Activated effector memory CD4-positive, alpha-beta T cell treated with anti-CD3 and anti-CD28 coated beads, Interleukin-2, amount 50 U/mL, for 16 hours (primary cell): Measurements from ENCODE around the gene KIAA1755.
A peak's percentile ranks its signal among the peaks of the same experiment; 100 is the strongest.

Experiments used
- DNase-seq: peaks from one replicate; pipeline ENCODE4 v3.0.0-alpha.2; 2020

The KIAA1755 gene

DNA sequence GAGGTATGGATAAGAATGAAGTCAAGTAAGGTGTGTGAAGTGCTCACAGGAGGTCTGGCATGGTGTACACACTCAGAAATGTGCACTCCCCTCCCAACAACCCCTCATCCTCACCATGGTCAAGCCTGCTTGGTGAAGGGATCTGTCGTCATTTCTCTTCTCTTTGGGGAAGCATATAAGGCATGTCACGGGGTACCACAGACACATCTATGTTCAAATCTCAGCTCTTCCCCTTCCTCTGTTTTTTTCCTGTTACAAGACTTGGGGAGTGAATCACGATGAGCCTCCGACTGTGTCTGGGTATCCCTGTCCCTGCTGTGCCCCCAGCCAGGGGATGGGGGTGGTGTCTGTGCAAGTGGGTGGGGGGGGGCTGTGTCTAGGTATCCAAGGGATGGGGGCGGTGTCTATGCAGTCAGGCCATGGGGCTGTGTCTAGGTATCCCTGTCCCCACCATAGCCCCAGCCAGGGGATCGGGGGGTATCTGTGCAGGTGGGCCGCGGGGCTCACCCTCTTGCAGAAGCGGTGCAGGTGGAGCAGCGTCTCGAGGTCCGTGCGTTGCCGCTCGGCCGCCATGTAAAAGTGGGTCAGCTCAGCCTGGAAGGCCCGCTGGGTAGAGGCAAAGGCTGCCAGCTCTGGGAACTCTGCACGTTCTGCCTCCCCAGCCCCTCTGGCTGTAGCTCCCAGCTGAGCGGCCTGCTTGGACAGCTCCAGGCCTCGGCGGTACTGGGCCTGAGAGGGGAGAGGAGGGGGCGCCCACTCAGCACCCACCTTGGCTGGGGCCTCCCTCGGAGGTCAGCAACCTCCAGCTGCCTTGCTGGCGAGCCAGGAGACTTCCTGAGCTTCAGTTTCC lies 43.6 kb downstream of the KIAA1755 start:
- no peak for DNase-seq

DNA sequence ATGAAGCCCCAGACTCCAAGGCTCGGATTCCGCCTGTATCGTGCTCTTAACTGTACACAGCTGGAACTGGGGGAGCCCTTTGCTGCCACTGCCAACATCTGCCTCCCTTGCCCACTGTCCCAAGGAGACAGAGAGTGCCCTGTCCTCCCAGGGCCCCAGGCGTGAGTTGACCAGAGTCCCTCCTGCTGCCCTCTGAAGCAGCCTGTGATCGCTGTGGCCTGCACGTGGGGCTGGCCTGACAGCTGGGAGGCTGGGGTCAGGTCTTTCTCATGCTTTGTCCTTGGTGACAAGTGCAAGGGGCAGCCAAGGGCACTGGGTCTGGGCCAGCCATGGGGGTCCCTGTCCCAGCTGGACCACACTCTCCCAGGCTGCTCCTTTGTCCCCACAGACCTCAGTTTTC lies 44.3 kb downstream of the KIAA1755 start:
- no peak for DNase-seq

DNA sequence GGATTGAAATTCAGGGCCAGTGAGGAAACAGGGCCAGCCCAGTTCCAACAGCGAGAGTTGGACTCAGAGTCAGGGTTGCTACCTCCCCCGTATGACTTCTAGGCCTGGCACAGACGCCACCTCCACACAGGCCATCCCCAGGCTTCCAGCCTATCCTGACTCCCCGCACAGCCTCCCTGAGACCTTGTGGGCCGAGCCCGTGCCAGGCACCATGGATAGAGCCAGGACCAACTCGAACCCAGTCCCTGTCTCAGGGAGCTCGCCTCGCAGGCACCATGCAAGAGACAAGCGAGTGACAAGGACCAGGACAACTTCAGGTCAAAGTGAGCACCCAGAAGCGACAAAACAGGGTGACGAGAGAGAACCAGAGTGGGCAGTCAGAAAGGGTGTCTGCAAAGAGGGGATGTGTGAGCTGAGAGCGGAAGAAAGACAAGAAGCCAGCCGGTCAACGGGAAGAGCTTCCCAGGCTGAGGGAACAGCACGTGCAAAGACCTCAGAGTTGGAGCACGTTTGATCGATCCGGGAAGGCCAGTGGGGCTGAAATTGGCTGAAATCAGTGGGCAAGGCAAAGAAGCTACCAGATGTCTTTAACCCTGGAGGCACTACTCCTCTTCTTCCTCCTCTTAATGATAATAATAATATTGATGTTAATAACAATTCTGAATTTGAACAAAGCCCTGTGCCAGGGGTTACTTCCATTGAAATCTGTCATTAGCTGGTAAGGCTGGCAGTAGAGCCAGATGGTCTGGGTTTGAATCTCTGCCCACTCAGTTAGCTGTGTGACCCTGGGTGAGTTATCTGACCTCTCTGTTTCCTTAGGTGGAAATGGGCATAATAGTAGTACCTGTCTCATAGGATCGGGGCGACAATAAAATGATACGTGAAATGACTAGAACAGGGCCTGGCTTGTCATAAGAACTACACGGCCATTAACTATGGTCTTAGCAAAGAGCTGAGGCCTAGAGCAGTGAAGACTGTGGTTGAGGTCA lies 45.0 kb downstream of the KIAA1755 start:
- no peak for DNase-seq

DNA sequence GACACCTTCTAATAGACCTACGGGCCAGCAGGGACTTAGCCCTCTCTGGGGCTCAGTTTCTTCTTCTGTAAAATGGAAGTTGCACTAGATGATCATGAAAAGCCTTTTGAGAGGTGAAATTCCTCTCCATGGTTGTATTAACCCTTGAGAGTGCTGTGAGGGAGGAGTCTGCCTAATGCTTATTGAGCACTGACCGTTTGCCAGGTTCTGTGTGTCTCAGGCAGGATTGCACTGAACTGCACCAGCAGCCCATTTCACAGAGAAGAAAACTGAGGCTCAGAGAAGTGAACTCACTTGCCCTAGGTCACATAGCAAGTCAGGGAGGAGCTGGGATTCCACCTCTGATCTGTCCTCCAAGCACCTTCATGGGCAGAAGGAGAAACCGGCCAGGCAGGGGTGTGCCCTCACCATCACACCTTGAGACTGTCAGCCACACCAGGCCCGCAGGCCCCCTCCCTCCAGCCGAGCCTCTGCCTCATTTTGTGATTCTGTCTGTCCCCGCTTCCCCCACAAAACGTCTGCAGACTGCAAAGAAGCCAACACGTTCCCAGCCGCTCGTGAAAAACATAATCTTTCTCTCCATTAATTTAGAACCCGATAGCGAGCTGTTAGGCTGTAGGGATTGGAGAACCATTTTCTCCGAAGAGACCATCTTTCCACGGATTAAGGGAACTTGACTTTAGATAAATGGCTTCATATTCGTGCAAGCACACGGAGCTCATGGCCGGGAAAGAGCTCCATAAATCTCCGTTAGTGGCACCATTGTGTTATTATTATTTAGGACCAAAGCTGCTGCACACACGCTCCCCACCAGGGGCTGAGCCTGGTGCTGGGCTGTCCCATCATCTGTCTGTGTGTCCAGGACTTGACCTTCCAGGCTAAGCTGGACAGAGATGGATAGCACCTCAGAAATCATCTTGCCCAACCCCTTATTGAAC lies 46.0 kb downstream of the KIAA1755 start:
- DNase-seq = no peak

DNA sequence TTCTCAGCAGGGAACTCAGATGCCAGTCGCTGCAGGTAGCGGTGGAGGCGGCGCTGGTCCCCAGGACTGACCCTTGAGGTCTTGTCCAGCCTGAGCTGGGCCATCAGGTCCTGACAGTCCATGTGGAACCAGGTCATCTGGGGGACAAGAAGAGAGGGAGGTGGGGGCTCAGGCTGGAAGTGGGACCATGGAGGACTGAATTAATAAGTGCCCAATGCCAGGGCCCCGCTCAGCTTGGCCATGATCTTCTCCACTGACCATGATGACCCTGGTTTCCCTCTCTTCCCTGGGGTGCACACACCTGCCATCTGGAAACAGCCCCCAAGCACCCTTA lies 47.0 kb downstream of the KIAA1755 start:
- no peak for DNase-seq

DNA sequence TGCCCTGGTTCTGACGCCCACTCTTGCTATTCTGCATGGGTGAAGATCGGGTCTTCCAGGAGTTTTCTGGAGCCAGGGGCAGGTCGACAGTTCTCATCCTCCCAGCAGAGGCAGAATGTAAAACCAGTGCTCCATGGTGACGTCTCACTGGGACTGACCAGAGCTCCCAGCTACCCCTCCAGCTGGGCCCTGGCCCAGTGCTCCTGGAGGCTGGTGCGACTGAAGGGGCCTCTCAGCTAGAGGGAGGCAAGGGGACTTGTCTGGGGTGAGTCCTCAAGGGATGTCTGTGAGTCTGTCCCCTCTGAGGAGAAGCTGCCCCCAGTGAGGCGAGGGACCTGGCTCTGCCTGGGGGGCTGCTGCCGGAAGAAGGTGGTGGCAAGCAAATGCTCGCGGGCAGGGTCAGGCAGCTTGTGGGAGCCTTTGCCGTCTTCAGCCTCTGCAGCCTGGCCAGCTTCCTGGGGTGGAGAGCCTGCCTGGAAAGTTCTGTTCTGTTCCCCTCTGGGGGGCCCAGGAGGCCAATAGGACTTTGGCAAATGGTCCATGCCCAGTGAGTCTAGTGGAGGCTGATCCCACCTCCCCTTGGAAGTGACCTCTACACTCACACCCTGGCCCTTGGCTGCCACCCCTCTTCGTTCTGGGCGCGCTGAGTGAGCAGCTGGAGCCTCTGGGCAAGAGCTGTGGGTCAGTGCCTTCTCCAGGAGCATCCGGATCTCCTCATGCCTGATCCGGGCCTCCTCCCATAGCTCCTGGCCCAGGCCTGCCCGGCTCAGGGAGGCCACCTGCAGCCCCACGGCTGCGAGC lies 47.5 kb downstream of the KIAA1755 start:
- DNase-seq = no peak

DNA sequence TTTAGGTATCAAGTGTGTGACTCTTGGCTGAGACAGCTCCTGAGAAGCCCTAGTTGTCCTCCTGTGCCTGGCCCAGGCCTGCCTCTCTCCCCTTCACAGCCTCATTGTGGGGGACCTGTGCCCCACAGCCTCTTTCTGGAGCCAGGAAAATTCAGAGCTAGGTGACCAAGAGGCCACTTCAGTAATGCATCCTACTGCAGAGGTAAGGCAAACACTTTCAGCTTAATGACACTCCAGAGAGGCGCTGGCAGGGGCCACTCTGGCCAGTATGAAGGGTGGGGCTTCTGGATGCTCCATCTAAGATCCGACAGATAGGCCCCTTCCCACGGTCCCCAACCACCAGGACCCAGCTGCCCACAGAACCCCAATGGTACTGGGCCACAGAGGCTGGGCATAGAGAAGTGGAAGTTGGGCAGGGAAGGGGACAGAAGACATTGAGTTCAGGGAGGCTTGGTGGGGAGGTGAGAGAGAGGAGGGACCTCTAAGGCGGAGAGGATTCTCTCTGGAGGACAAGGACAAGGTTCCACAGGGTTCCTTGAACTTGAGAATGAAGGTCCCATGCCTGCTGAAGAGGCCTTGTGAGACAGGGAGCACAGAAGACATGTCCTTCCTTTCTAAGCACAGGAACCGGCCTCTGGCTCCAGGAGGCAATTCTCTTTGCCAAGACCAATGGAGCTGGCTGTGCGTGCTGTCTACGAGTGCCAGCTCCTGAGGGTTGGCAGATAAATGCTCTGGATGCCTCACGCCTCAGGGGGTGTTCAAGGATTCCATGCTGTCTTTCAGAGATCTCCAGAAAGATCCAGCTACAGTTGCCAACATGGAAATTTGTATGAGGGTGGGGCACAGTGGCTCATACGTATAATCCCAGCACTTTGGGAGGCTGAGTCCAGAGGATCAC lies 49.1 kb downstream of the KIAA1755 start:
- DNase-seq = no peak

DNA sequence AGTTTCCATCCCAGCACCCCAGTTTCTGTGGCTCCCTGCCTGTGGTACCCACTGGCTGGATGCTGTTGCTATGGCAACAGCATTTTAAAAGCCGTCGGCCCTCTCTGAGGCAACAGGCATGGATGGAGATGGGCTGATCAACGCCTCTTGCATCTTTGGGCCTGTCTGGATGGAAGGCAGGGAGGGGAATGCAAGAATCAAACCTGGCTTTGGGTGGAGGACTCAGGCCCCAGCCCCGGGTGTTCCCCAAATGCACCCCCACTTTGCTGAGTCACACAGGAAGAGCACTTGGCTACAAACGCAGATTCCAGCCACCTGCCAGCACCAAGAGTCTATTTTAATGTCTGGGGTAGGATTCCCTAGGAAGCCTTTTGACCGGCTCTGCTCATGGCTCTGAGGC lies 49.8 kb downstream of the KIAA1755 start:
- peak; percentile 51 for DNase-seq

DNA sequence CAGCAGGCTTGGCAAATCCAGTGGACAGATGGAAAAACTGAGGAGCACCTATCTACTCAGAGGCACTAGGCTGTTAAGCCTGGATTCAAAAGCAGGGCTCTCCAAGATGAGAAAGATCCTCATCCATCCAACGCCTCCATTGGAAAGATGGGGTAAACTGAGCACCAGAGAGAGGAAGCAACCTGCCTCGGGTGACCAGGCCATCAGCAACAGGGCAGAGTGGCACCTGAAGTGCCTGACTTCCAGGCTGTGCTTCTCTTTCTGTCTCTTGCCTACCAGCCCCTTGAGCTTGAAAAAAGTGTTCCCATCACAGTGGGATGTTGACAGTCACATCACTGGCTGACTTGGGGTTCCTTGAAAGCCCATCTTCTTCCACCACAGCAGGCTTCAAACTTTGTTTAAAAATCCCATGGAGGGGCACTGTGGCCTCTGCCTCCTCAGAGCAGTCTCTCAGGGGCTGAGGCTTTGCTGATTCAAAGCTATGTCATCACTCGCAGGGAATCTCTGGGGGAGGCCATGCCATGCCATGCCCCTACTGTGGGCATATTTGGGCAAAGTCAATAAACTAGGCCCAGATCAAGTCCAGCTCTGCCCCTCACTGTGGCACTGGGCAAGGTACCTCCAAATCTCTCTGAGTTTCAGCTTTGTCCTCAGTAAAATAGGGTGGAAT lies 50.7 kb downstream of the KIAA1755 start:
- peak; percentile 25 for DNase-seq

DNA sequence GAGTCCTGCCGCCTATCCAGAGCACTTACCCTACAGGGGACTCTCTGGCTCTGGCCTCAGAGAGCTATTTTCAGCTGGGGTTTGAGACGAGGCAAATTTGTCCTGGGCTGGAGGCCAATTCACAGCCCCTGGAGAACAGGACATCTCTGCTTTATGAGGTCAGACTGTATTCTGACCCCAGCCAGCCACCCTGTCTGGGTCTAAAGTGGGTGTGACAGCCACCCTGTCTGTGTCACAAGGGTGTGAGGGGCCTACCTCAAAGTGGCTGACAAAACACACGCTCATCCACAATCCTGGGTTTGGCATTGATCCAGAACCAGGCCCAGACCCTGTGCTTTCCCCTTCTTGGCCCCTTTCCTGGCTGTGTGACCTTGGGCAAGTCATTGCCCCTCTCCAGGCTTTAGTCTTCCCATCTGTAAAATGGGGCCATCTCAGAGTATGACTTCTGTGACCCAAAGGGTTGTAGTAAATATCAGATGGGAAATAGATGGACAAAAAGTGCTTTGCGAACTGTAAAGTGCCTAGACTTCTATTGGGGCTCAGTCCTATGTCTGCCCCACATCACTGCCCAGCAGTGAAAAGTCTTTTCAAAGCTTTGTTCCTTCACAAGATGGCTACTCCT lies 51.4 kb downstream of the KIAA1755 start:
- DNase-seq = peak; percentile 45

DNA sequence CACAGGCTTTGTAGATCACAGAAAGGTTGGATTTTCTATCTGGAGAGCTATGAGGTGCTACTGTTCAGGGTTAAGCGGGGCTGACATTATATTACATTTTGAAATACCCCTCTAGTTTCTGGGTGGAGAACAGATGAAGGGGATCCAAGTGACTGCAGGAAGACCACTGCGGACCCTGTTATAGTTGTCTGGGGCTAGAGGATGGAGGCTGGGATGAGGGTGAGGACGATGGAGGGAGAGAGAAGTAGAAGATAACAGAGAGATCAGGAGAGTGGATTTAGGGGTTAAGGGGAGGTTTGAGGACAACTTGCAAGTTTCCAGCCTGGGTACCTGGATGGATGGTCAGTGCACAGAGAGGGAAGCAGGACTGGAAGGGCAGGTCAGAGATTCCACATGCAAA lies 52.0 kb downstream of the KIAA1755 start:
- DNase-seq = peak; percentile 10

DNA sequence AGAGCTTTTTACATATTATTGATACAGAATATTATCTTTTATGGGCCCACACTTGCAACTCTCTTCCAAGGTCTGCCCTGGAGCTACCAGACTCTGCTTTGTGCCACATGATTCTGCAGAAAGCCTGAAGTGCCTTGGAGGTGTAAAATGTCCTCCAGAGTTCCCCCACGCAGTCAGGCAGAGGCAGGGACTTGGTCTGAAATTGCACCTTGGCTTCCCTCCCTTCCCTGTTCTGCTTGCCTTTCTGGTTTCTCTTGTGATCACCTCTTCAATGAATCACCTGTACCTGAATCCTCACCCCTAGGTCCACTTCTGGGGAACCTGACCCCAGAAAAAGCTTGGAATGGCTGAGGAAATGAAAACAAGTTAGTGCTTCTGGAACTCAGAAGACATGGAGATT lies 52.4 kb downstream of the KIAA1755 start:
- no peak for DNase-seq

DNA sequence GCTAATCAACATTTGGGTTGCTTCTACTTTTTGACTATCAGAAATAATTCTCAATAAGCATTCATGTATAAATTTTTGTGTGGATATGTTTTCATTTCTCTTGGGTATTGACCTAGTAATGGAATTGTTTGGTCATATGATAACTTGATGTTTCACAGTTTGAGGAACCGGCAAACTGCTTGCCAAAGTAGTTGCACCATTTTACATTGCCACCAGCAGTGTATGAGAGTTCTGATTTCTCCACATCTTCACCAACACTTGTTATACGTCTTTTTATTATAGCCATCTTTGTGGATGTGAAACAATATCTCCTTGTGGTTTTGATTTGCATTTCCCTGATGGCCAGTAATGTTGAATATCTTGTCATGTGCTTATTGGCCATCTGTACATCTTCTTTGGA lies 52.9 kb downstream of the KIAA1755 start:
- DNase-seq = no peak

DNA sequence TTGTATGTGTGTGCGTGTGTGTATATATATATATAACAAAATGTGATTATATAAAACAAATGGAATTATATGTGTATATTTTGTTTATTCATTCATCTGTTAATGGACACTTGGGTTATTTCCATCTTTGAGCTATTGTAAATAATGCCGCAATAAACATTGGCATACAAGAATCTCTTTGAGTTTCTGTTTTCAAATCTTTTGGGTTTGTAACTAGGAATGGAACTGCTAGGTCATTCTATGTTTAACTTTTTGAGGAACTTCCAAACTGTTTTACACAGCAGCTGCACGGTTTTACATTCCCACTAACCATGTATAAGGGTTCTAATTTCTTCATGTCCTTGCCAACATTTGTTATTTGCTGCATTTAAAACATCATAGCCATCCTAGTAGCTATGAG lies 55.5 kb downstream of the KIAA1755 start:
- DNase-seq = no peak

DNA sequence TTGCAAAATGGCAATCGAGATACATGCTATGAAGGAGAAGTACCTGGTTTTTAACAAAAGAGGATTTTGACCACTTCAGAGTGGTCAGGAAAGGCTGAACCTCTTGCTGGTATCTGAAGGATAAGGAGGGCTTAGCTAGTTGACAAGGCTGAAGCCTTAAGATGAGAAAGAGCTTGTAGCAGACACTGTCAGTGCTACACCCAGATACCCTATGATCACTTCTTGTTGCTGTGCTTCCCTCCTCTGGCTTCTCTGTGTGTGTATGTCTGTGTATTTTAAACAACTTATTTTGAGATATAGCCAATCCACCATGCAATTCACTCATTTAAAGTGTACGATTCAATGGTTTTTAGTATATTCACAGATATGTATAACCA lies 56.6 kb downstream of the KIAA1755 start:
- no peak for DNase-seq

DNA sequence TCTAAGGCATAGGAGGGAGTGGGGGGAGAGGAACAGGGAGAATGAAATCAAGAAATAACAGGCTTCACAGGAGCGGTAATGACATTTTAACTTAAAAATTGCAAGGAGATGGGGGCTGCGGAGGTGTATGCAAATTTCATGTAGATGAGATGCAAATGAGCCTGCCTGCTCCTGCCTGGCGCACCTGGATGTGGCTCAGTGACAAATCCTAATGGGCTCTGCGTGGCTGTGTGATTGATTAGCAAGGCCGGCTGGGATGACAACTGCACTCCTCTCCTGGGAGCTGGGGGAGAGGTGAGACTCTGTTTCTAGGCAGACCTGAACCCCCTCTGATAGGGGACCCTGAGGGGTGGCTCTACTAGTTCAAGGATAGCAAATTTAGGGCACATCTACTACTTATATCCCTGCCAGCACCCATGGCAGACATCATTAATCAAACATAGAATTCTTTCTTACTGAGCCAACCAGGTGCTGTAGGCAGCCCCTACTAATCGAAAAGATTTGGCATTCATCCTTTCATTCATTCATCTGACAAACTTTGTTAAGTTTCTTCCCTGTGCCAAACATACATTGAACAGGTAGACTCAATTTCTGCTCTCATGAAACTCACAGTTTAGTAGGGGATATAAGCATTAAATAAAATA lies 57.1 kb downstream of the KIAA1755 start:
- DNase-seq = peak; percentile 55

DNA sequence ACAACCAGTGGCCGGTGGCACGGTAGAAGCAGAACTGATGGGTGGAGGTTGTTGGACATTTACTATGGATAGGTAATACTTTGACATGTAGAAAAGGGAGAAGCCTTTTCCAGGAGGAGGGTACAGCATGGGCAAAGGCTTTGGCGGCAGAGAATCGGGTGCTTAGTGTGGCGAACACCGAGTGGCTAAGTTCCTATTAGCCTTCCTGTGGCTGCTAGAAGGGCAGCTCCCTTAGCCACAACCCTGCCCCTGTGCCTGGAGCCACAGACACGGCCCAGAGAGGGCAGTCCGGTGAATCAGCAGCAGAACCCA lies 57.6 kb downstream of the KIAA1755 start:
- DNase-seq = peak; percentile 34

DNA sequence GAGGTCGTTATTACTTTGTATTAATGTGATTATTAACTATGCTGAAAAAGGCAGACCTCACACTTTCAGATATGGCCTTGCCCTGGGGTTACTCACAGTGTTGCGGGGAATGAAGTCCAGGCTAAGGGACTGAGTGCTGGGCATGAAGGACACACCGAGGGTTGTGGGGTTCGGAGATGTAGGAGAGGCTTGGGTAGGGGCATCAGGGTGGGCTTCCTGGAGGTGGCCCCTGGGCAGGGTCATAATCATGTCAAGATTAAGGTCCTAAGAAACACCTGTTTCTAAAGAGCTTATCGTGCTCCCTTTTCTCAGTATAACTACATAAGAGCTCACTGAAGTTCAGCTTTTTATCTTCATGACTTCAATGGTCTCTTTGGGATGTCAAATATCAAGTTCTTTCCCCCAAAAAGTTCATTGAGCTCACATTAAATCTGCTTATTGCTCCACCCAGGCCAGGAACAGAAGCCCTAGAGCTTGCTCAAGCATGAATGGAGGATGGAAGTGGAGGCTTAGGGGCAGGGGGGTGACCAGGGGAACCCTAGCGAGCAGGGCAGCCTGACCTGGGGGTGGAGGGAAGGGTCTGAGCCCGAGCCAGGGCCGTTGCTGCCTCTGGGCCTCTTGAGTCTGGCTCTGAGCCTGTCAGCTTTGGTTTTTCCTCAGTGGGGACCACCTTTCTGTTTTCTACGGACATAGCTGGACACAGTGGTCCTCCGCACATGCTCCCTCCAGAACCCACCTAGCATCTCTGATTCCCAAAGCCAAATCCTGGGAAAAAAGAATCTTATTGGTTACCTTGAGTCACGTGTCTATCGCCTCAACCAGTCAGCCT lies 58.2 kb downstream of the KIAA1755 start:
- peak; percentile 21 for DNase-seq

DNA sequence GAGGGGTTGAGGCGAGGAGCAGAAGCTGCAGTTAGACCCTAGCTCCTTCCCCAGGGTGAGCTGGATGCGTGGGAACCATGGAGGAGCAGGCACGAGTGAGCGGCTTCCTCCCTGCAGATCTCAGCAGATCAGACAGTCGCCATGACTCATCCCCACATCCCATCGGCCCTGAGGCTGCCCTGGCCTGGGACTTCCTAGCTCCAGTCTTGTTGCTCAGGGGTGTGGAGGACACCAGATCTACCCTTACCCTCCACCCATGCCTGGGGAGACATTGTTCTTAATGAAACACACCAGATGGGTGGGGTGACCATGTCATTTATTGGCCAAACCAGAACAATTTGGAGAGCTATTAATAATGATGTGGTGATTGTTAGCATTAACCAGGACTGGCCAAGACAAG lies 59.2 kb downstream of the KIAA1755 start:
- peak; percentile 50 for DNase-seq
